GM21737 (cell line): ENCODE results near the gene ORM1.

Source experiments
- ATAC-seq: cut with Tn5 transposase; IDR thresholded peaks from one replicate; pipeline ENCODE4 v1.9.1; 2021; ENCODE audit warnings: mild to moderate bottlenecking, moderate library complexity; ENCODE audit not compliant: unreplicated experiment

ORM1 gene

DNA sequence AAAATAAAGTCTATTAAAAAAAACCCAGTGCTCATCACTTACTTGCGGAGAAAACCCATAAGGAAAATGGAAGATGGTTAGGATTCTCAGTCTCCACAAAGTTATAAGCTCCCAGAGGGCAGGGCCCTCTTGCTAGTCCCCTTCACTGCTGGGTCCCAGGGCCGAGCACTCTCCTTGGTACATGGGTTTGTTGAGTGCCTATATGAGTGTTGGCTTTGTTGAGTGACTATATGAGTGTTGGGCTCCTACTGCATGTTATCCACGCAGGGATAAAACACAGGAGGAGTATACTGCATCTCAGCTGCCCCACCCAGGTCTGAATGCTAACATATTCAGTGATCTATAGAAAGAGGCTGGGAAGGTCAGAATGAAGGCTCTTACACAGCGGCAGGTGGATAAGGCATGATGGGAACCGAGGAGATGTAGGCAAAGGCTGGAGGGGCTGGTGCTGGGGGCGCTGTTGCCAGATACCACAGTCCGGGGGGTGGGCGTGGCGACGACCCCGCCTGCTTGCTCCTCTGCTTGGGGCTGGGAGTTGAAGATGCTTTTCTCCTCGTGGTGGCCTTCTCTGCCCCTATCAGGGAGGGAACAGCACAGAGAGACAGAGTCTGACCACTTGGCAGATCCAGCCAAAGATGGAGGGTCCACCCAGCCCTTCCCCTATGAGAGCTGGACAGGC is 18.4 kb downstream of the ORM1 start:
- no peak for ATAC-seq

DNA sequence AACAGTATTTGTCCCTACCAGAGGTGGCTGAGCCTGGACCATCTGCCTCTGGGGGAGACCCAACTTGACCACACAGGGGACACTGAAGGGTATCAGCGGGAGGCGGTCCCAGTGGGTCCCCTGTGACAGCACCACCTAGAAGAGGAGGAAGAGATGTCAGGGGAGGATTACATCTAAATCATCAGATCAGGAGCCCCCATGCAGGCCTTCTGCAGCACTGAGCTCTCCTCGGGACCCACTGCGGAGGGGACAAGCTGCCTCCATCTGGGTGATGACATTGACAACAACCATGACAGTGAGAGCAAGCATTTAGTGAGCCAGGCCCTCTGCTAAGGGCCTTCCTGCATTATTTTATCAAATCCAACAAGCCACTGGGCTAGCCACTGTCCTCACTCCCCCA is 19.1 kb downstream of the ORM1 start:
- no peak for ATAC-seq

DNA sequence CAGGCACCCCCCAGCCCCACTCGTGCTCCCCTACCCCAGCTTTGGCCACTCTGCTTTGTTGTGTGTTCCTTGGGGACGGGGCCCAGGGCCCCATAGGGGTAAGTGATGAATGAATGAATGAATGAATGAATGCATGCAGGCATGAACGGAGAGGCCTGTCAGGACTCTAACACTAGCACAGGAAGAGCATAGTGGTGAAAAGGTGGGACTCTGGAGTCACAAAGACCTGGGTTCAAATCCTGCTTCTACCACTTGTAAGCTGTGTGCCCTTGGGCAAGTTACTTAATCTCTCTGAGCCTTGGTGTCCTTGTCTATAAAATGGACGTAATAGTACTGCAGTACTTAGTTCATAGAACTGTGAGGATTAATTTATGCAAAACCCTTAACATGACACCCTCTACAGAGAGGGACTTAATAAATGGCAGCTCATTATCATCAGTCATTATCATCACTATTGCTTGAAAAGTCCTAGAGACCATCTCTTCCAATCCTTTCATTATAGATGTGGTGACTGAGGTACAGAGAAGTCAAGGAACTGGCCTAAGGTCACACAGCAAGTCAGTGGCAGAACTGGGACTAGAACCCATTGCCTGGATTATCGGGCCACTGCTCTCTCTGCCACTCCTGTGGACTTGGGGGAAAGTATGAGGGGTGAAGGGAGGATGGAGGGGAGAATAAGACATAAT is 20.0 kb downstream of the ORM1 start:
- ATAC-seq, result no peak

DNA sequence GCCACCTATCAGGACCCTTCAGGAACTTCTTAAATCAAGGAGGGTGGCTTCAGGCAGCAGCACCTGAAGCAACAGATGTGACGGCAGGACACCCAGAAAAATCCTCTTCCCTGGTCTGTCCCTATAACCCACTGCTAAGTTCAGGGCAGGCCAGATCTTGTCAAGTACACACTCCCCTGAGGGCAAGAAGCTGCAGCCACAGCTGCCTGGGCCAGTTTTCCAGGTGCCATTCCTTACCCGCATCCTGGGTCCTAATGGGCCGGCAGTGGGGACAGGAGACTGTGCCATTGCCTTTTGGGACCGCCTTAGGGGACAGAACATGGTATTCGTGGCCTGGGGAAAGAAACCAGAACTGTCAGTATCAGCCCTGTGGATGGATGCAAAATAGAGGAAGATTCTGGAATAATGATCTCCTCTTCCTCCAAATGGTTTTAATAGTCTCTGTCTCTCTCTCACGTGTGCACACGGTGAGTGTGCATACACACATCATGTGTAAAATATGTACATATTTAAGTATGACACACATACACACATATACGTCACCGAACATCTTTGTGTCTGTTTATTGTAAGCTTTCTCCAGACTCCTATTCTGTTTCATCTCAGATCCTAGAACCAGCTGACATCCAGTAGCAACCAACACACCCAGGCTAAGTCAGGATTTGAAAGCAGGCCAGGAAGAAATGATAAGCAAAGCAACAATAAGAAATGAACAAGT is 20.7 kb downstream of the ORM1 start:
- no peak for ATAC-seq

DNA sequence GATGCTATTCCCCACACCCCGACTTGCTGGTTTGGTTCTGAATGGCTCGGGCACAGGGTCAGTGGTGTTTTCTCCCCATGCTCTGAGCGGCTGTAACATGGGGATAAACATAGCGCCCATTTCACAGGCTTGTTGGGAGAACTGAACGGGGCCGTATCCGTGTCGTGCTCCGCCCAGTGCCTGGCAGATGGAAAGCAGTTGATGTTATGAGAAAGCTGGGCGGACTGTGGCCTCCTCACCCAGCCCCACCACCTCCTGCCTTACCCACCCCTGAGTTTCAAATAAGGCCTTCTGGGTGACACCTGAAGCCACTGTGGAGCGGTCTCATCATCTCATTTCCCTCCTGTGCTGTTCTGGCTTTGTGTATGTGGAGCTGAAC is 21.3 kb downstream of the ORM1 start:
- ATAC-seq, result no peak

DNA sequence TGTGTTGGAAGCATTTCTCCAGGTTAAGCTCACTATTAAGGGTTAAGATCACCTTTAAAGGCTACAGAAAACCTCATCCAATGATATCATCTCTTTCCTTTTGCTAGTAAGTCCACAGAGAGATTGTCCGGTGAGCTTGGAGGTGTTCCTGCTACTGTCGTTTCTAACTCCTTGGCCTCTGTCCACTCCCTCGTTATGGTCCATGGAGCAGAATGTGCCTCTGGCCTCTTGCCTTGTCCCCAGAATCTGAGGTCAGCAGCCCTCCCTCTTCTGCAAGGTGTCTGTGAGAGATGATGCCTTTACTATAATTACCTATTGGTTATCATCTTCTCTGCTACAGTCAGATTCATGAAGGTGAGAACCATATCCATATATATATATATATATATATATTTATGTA is 21.8 kb downstream of the ORM1 start:
- ATAC-seq, result no peak

DNA sequence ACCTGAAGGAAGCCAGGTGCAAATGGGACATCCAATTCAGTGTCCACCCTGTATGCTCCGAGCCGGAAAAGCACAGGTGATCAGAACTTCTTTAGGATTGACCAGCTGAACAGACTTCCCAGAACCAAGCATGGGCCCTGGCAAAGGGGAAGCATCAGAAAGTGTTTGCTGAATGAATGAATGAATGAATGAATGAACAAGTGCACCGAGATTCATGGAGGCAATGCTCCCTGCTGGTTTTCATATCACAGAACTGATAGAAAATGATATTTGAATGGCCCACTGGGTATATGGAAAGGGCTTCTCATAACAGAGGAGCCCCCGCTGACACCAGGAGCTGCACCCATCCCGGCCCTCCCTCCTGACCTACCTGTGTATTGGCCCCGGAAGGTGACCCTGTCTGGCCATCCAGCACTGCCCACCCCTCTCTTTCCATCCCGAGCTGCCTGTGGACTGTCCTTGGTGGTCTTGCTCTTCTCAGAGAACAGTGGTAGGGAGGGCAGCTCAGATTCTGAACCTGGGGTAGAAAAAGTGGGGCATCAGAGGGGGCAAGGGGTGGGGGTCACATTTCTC is 22.7 kb downstream of the ORM1 start:
- ATAC-seq, result no peak

DNA sequence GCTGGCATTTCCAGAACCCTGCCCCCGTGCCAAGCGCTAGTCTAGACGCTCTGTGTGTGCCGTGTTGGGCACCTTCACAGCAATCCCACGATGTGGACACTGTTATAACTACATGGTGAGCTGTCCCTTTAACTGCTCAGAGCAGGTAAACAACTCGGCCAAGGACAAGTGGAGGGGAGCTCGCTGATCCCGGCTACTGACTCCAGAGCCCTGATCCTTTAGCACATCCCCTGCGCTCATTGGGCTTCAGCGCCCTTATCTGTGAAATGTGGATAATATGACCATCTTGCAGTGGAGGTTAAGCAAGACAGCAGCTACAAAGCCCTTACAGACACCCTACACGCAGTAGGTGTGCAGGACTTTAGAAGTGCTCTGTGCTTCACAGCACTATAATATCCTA is 23.2 kb downstream of the ORM1 start:
- no peak for ATAC-seq

DNA sequence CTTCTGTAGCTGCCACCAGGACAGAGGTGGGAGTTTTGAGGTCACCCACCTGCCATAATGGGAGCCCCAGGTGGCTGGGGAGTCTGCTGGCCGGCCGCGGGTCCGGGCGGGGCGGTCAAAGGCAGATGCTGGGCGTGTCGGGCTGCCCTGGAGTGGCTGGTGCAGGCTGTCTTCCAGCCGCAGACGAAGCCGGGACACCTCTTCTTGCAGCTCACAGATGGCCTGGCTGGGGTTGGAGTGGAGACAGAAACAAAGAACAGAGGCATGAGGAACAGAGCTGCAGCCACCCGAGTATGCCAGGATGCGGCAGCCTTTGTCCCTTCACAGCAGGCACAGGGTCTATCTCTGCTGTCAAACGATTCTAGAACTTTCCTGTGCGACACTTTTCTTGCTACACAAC is 24.8 kb downstream of the ORM1 start:
- ATAC-seq, result no peak

DNA sequence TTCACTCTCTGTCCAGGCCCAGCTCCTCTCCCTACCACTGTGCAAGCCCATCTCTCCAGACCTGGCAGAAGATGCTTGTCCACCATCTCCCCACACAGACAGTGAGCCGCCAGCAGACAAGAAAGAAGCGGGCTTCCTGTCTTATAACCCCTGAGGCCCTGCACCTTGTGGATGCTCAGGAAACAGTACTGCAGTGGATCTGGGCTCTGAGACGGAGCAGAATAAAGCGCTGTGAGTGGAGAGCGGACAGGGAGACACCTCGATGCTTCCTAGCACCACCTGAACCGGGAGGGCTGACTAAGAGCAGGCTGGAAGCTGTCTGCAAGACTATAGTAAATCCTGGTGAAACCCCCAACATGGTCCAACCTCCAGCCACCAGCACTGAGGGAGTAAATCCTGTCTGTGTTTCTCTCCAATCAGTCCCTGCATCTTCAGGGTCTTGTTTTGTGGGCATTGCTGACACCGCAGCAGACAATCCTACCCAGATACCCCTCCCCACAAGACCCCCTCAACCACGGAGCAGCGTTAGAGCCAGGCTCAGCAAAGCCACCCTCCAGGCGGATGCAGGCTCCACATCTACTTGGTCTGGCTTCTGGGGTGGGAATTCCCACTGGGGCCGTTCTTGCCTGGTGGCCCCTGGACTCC is 25.5 kb downstream of the ORM1 start:
- no peak for ATAC-seq

DNA sequence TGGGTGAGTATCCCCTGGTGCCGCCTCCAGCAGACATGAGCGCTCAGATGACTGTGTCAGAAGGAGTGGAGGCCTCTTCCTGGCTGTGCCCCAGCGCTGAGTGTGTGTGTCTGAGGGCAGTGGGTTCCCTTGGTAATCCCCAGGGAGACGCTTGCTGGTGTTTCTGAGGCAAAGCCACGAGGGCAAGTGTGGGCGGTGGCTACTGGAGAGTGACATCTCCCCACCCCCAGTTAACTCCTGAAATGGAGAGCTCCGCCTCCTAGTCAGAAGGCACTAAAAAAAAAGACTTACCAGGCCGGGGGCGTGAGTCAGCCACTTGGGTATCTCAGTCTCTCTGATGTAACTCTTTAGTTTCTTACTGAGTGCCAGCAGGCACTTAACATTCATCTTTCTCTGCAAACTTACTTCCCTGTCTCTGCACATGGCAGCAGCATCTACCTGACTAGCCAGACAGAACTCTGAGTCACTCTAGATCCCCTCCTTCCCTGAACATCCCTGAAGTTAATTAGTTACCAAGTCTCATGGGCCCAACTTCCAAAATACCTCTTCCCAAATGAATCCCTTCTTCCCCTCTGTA is 26.1 kb downstream of the ORM1 start:
- ATAC-seq, result peak; percentile 94

DNA sequence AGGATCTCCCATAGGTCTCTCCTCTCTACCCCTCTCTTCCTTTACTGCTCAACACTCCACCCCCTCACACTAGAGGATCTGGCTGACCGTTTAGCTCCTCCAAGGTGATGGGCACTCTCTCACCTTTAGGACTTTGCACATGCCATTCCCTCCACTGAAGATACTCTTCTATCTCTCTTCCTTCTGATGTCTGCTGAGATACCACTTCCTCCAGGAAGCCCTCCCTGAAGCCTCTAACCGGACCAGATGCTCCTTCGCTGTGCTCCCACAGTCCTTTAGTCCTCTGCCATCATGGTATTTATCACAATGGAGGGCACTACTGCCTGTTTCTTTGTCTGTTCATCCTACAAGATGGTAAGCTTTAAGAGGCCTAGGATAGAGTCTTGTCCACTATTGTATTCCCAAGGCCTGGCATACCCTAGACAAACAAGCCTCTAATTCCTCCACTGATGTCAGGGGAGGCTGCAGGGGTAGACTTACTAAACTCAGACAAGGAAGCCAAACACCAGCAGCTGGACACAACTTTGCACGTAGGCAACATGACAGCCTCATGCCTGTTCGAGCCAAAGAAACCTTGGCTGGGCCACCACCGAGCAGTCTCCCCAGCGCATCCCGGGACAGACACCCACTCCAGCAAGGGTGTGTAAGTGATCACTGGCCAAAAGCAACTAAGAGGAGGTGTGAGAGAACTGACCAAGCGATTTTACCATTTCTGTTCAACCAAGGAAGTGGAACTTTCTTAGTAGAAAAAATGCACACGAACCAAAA is 27.0 kb downstream of the ORM1 start:
- no peak for ATAC-seq

DNA sequence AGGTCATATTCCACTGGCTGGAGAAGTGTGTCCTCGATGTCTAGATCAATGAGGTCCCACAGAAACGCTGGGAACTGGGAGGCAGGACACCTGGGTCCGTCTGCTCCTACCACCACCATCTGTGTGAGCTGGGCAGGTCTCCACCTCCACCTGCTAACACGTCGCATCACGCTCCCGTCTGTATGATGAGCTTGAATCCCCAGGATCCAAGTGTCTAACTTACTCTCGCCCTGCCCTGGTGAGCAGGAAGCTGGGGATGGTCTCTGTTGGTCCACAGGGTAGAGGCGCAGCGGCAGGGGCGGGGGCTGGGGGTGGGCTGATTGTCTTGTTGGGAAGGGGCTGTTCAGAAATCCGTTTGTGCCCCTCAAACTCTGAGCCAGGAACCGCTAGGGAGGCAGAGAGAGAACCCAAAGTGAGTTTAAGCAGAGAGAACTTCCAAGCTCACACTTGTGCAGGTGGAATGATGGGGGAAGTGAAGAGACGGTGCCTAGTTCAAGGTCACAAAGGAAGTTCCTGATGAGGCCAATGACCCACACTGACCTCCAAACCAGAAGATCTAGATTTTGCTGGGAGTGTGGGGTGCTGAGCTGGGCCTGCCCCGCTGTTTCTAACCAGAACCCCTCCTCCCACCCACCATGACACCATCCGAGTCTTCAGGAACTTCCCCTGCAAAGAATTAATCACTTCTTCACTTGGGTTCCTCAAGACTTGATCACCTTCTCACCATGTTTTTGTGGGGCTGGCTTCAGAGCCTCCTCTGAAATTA is 27.9 kb downstream of the ORM1 start:
- no peak for ATAC-seq

DNA sequence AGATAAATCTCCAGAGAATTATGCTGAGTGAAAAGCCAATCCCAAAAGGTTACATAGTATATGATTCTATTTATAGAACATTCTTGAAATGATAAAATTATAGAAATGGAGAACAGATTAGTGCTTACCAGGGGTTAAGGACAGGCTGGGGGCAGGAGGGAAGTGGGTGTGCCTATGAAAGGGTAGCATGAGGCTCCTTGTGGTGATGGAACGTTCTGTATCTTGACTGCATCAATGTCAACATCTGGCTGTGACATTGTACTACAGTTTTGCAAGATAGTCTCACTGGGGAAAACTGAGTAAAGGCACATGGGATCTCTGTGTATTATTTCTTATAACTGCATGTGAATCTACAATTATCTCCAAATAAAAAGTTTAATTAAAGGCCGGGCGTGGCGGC is 29.0 kb downstream of the ORM1 start:
- ATAC-seq, result no peak

DNA sequence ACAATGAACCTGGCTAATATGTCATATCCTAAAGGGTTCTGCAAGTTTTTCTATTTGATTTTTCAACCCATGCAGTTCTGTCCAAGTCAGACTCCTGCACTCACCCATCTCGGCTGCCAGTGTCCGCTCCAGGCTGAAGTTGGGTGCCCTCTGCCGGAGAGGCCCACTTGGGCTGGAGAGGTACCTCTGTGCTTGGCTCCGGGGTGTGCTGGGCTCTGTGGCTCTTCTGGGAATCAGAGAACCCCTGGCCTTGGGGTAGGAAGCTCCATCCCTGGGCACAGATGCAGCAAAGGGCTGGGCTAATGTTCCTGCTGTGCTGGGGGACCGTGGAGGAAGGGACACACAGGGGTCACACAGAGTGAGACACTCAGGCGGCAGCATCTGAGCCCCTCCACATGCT is 32.9 kb downstream of the ORM1 start:
- no peak for ATAC-seq

DNA sequence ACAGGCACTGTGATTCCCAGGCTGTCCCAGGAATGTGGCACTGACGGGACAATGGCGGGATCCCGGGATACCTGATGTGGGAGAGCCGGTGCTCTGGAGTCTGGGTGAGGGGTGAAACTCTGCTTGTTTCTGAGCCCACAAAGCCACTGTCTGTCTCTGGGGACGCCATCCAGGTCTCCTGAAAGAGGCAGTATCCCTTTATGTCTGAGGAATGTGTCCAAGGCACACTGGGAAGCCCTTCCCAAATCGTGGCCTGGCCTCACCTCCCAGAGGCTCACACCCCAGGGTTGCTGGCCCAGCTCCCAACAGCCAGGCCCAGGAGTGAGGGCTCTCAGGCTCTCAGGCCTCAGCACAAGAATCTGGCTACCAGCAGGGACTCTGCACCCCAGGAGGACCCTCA is 33.9 kb downstream of the ORM1 start:
- no peak for ATAC-seq

DNA sequence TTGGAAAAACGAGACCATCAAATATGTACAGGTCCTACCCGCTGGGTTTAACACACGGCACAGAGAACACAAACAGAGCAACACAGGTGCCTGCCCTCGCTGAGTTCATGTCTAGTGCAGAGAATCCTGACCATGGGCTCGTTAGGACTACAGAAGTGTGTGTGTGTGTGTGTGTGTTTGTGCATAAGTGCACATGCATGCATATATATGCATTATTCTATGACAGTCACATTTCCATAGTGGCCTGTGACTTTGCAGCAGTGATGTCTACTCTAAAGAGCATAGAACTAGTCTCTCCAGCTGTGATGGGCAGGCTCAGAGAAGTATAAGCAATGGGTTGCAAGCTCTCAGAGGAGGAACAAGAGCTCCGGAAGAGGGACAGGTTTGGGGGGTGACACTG is 34.5 kb downstream of the ORM1 start:
- ATAC-seq, result no peak

DNA sequence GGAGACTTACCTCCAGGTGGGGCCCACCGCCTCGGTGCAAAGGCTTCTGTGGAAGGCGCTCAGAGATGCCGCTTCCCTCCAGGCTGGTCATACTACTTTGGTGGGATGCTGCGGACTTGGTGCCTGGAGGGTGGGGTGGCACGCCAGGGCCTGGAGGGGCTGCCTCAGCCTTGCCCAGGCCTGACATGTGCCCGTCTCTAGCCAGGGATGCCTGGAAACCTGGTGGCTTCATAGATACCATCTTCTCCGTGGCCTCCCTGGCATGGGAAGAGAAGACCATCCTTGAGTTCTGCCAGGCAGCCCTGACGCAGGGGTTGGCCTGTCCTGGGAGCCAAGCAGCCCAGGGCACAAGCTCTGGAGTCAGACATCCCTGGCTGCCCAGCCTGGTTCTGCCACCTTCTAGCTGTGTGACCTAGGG is 35.0 kb downstream of the ORM1 start:
- ATAC-seq, result no peak

DNA sequence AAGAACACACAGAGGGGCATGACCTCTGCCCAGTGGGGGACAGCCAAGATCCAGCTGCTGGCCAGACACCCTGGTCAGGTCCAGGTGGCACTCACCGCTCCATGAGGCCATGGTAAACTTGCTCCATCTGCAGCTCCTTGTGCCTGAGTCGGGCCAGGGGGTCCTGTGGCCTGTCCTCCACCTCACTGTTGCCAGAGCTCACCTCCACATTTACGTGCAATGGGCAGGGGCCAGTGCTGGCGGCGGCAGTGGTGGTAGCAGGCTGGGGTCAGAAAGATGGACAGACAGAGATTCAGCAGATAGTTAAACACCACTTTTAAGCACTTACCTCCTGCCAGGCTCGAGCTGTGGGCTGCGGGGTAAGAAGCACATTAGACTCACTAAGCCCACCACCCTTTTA is 36.9 kb downstream of the ORM1 start:
- ATAC-seq, result no peak

DNA sequence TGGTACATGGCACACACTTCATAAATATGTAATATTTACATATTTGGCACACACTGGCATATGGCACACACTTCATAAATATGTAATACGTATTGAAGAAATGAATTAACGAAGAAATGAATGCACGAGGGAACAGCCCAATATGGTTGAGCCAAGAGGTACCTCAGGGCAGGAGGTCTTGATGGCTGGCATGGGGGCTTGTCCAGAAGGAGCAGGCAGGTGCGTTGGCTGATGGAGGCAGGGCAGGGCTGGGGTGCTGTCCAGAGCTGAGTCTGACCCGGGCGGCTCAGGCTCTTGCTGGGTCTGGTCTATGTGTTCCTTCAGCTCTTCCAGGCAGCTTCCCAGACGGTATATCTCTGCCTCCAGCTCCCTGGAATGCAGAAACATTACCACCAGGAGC is 38.6 kb downstream of the ORM1 start:
- ATAC-seq, result no peak
